PFSK-1 (cell line): Measurements from ENCODE around the gene RNF141.

Experiments
- SIN3A ChIP-seq: IDR thresholded peaks from 2 replicates; pipeline ENCODE4 v1.6.1; 2012; ENCODE audit warnings: mild to moderate bottlenecking, low read length, moderate library complexity, borderline replicate concordance; ENCODE audit not compliant: insufficient read depth
- TAF1 ChIP-seq: IDR thresholded peaks from 2 replicates; pipeline ENCODE4 v1.6.1; 2012; ENCODE audit warnings: low read length, control low read depth, borderline replicate concordance; ENCODE audit not compliant: insufficient read depth

DNA sequence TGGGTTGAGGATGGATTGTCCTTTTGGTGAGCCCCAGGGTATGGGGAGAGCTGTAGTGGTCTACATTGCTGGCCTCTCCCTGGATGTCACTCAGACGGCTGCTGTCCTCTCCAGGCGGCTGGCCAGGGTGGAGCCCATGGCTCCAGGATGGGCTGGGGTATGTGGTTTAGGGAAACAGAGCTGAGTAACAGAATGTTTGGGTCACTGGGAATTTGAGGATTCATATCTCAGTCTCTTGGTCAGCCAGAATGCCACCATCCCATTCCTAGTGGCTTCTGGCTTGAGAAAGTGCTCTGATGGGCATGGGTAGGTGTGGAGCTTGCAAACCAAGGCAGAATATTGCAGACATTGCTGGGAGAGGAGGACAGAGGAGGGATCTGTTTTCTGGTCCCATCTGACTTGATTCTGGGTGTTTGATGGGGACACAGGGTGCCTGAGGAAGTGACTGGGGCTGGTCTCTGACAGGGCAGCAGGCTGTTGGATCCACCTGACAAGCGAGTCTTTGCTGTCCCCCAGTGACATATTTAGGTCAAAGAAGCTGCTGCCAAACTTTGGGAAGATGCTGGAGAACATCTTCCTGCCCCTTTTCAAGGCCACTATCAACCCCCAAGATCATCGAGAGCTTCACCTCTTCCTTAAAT is 44.6 kb downstream of the RNF141 start:
- TF ChIP-seq SIN3A (no peak), TAF1 (no peak)
